GM23248 (cell line): Measurements from ENCODE around the gene ABCB9.

Source experiments
- EZH2 ChIP-seq: fragments of 200-600 bp; sonication (generic); IDR thresholded peaks from 2 replicates; pipeline ENCODE4 v1.6.1; 2018; ENCODE audit warnings: antibody characterized with exemption, mild to moderate bottlenecking; ENCODE audit not compliant: insufficient read depth, poor library complexity, severe bottlenecking
- EZH2phosphoT487 ChIP-seq: fragments of 200-600 bp; sonication (generic); IDR thresholded peaks from 2 replicates; pipeline ENCODE4 v1.6.1; 2018; ENCODE audit warnings: antibody characterized with exemption, moderate library complexity, mild to moderate bottlenecking, low read depth; ENCODE audit not compliant: insufficient read depth

DNA sequence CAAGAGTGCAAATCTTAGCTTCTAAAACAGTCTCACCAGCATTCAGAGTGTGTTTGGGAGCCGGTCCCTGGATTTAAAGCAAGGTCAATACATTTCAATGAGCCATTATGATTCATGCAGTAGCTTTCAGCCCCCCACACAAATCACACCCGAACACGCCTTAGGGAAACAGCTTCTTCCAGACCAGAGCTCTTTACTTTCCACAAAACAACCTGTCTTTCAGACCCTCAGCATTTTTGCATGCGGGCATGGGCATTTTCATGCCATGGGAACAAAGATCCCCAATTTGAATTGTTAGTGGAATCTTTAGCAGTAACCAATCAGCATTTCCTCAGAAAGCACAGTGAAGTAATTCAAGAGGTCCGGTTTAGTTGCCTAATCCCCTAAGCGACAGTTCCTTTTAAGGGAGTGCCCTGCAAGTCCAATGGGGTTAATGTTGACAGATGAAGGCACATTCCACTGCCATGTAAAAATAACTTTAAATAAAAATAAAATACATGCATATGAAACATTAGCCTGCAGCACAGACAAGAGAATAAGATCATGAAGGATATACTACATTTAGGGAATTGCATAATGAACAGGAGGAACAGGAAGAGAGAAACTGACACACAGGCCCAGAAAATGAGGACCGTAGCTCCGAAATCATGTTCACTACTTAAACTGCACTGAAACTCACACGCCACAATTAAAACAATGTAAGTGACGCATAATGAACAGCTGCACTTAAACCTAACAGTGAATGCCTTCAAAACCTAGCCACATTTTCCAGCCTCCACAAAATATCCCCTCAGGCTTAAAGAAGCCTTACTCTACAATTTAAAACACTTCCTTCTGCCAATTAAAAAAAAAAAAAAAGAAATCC, 74.4 kb downstream of the ABCB9 start:
- no peak for TF ChIP-seq EZH2
- no peak for TF ChIP-seq EZH2phosphoT487
